Stimulated activated CD4-positive, alpha-beta T cell treated with anti-CD3 and anti-CD28 coated beads, Interleukin-2, amount 100 ng/mL, for 4 hours (primary cell): Measurements from ENCODE around the gene GALNT18.

Experiments
- DNase-seq: peaks from one replicate; pipeline ENCODE4 v3.0.0-alpha.2; 2020; ENCODE audit warnings: low read depth

The GALNT18 gene

GRCh38 chr11:11565636-11566035 lies 56.2 kb downstream of the GALNT18 start:
- DNase-seq: no peak

DNA sequence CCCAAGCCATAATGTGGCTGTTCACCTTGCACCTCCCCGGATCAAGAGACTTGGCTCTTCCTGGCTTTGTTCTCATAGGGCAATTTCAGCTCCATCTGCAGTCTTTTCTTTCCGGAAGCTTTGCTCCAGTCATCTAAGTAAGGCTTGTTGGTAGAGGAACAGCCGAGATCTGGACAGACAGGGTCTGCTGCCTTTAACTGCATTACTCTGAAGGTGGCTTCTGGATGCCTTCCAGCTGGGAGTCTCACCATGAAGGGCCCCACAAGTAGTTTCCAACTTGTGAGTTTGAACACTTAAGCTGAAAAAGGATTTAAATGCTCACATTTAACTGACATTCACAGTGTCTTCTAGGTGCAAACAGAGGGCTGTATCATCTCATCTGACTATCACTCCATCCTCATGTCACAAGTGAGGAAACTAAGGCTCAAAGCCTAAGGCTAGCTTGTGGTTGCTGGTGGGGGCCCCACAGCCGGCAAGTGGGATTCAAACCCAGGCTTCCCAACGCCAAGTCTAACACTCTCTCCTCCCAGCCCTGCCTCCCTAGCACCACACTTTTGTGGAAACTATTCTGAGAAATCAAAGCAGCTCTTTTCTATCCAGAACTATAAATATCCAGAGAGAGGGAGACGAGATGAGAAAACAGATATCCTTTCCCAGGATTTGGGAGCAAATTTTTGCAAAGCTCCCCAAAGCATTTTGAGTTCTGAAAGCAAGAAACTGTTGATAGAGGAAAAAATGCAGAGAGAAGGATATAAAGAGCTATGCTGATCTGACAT lies 58.4 kb downstream of the GALNT18 start:
- DNase-seq: no peak

- DNase-seq: no peak
Measured at GRCh38 chr11:11561991-11562390, 59.8 kb downstream of the GALNT18 start.

DNA sequence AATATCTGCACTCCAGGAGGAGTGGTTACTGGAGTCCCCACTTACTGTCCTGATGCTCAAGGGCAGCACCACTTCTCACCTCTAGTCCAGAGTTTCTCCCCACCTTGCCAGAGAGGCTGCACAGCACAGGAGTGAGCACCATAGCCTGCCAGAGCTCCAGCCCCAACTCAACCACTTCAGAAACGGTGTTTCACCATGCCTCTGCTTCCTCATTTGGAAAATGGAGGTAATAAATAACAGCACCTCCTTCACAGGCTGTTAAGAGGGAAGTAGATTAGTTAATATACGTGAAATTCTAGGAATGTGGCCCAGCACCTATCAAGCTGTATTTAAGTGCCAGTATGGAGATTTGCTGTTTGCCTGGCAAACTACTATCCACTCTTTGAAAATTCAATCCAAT lies 63.0 kb downstream of the GALNT18 start:
- DNase-seq: no peak

GRCh38 chr11:11558396-11558795 lies 63.4 kb downstream of the GALNT18 start:
- DNase-seq: no peak

GRCh38 chr11:11555208-11555607 lies 66.6 kb downstream of the GALNT18 start:
- no peak for DNase-seq

- no peak for DNase-seq
Measured at GRCh38 chr11:11553573-11553972, 68.2 kb downstream of the GALNT18 start.

DNA sequence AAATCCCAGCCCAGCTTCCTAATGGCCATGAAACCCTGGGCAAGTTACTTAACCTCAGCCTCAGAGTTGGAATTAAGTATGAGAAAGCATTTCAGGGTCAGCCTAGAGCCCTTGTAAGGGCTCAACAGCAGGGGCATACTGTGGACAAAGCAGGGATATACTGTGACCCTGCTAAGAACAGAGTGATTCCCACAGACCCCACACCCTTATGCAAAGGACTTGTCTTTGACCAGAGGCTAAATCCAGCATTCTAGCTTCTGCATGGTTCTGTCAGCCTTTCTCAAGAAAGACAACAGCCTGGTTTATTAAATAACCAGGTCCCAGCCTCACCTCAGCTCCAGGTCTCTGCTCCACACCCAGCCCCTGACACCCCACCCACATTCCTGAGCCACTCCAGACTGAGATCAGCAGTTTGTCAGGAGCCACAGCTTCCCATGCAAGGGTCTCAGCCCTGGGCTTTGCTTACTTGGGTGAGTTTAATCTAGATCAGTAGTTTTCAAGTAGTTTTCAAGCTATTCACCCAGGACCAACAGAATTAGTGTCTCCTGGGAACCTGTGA lies 69.2 kb downstream of the GALNT18 start:
- DNase-seq: no peak

GRCh38 chr11:11550534-11550933 lies 71.3 kb downstream of the GALNT18 start:
- DNase-seq: no peak

DNA sequence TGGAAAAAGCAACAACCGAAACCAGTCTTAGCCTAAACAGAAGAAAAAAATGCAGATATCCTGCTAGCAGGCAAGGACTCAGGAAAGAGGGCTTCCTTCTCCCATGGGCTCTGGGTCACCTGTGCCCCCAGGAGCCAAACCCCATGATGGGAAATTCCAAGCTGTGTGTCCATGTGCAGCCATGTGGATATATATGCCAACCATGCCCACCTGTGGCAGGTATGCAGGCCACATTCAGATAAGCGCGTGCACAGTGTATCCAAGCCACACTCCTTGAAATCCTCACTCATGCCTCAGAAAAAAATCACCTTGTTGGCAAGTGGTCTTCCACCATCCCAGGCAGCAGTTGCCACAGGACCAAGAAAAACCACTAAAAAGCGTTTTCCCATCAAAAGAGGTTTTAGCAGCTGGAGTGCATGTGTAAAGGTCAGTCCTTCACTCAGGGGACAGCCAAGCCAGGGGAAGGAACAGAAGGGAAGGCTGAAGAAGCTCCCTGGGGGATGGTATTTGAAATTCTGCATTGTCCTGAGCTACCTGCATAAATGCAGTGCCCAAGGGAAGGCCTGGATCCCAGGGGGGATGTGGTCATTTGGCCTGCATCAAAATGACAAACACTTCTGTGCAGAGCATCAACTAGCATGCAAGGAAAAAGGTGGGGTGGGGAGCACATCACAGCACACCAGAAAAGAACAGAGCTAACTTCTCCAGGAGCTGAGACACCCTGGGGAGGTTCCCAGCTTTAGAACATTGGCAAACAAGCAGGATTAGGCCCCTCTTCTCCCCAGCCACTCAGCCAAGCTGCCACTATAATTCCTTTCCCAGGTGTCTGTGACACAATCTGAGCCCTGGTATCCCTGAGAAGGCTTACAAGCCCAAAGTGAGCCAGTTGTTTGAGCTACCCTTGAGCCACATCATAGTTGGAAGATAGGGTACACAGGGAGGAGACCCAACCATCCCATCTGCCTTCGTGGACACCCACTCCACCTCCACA lies 76.2 kb downstream of the GALNT18 start:
- no peak for DNase-seq

DNA sequence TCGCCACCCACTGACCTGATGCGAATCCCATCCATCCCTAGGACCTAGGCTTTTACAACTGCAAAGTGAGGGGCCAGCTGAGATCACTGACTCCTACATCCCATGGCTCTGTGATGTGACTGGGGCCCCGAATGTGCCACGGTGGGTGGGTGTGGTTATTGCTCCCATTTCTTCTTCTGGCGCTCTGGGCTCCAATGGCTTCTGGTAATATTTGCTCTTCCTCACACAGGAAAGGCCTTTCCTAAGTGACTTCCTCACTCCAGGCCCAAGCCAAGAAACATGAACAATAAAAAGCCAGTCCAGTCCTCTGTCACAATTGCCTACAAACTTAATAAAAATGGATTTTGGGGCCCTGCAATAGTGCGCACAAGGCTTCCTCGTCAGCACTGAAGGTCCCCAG lies 78.1 kb downstream of the GALNT18 start:
- no peak for DNase-seq

DNA sequence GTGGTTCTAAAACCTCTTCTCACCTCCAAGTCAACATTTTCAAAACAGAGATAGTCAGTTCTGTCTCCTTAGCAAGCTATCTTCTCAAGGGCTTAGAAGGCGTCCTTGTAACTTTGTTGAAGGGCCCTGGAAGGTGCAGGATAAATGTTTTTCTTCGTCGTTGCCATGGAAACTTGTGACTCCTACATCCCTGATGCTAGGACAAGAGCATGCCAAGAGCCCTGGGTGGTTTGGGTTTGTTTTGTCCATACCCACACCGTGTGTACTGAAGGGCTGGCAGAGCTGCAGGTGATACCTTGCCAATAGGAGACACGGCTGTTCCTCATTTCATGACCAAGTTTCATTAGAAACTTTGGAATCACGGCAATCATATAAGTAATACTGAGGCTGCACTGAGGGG lies 81.6 kb downstream of the GALNT18 start:
- no peak for DNase-seq

GRCh38 chr11:11538277-11538960 lies 83.4 kb downstream of the GALNT18 start:
- no peak for DNase-seq

DNA sequence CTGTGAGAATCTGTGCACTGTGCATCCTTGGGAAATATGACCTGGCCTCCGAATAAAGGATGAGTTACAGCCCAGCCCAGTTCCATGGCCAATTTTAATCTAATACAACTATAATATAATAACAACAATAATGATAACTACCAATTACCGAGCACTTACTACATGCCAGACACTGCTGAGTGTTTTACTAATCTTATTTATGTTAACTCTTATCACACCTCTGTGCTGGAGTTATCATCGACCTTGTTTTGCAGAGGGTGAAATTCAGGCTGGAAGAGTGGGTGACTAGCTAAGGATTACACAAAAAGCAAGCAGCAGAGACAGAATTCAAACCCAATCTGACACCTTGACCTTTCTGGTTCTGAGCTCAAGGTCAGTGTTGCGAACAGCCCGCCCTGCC lies 83.9 kb downstream of the GALNT18 start:
- no peak for DNase-seq

DNA sequence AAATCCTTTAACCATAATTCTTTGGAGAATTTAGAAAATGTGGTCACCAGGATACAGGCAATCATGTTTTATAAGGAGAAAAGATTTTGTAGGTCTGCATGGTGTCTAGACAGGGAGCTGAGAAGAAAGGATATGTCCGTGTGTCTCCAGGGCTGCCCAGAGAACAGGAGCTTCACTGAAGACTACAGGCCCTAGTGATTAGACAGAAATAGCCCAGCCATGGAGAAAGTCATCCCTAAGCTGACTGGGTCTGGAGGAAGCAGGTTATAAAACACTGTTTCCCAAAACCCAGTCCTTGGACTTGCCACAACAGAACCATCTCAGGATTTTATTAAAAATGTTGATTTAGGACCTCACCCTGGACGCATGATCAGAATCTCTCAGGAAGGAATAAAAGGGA lies 84.4 kb downstream of the GALNT18 start:
- no peak for DNase-seq

DNA sequence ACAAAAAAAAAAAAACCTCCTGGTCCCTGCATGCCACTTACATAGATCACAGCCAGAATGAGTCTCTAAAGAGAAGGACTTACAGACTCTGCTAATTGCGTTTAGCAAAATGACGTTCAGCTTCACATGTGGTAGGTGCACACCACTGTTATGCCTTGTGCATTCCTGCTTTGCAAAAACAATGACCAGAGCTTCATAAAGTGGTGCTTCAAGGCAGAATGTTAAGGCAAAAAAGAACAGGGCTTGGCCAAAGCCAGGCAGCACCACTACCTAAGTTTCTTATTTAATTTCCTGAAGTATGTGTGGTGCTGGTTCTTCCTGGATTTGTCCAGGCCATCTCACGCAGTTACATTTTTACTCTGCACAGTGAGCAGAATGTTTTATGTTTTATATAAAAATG lies 85.2 kb downstream of the GALNT18 start:
- DNase-seq: no peak

DNA sequence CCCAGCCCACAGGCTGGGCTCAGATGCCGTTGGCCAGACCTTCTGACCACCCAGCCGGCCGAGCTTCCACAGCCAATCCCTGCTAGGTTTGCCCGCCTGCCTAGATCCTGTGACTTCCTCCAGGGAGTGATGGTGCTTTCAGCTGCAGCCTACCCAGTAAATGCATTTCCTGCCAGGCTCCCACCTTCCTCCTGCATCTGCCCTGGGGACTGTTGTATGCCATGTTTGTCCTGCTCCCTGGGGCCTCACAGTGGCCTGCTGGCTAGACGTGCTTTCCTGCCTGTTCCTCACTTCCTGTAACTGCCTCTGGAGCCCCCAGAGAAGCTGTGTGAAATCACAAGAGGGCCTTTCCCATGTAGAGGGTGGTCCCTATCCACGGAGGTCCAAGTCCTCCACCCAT lies 86.2 kb downstream of the GALNT18 start:
- no peak for DNase-seq

- no peak for DNase-seq
Measured at GRCh38 chr11:11534981-11535380, 86.8 kb downstream of the GALNT18 start.

GRCh38 chr11:11533751-11534150 lies 88.1 kb downstream of the GALNT18 start:
- no peak for DNase-seq

DNA sequence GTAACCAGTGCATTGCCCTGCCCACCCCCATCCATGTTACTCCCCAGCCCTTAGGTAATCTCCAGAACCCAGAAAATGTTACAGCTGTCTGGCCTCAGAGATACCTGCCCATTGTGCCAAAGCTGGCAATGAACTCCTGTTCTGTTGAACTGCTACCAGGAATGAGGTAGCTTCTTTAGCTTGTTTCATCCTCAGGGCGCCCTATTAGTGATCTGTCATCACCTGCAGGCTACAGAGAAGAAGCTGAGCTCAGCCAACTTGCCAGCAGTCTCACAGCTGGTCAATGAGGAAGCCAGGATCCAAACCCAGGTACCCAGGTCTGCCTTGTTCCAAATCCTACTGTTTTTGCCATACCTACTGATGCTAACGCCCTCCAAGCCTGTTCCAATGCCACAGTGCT lies 88.7 kb downstream of the GALNT18 start:
- DNase-seq: no peak

DNA sequence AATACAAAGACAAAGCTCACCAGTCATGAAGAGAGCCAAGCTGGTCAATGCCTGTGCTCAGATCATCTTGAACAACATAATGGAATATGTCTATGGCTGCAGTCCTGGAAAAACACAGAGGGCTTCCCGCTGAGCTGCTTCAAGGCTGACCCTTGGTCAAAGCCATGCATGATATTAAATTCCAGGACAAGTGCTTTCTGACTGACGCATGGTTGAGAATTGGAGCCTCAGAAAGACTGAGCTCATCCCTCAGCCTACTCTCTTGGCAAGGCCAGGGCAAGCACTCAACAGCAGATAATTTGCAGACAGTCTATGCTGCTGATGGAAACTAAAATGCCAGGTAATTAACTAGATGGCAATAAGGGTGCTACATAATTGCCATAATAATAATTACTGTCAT lies 89.2 kb downstream of the GALNT18 start:
- DNase-seq: no peak
